RWPE1 (cell line): ENCODE measurements around the gene PRSS50.
A peak's percentile ranks its signal among the peaks of the same experiment; 100 is the strongest.
"Not testable (repeated sequence)": the region's sequence is repeated elsewhere in the genome, so short reads cannot be mapped to it uniquely, and the experiment has no call there.

Experiments used
- CTCF ChIA-PET: fragments of 350-600 bp; sonication (Branson Sonifier 250); formaldehyde crosslinking; extraction: SDS; loops from one replicate; lab custom pipeline; 2021; lab: Yijun Ruan, JAX
- POLR2A ChIA-PET: fragments of 400-600 bp; formaldehyde crosslinking; extraction: SDS; loops from one replicate; lab custom pipeline; 2020; ENCODE audit warnings: antibody characterized with exemption; ENCODE audit not compliant: low non-redundant PET; lab: Yijun Ruan, JAX
- DNase-seq: peaks from one replicate; pipeline ENCODE4 v3.0.0; 2012; ENCODE audit warnings: low spot score
- H3K27ac ChIP-seq: fragments of 450-650 bp; 2 replicates; pipeline ENCODE4 v1.5.1; 2017
- CTCF ChIP-seq: fragments of 450-650 bp; conservative IDR thresholded peaks from 2 replicates; pipeline ENCODE4 v1.5.1; 2017; ENCODE audit warnings: low read depth, mild to moderate bottlenecking

PRSS50 gene

GRCh38 chr3:46717447-46718231 is at the start of gene PRSS50:
PRSS50 (minus strand) TSS chr3:46717869; CDS start chr3:46717824, 45 bp downstream.
- DNase-seq = no peak
- ChIA-PET CTCF (interaction anchor here (0.5 kb wide), 1 partner anchor 177 kb away, joined by 3 read pairs; no protein-coding TSS in a partner anchor), POLR2A (no interaction called here)
- peak; percentile 16; the same call in 1 of the 2 replicates for TF ChIP-seq CTCF
- H3K27ac ChIP-seq = no peak within 1 kb of the TSS

GRCh38 chr3:46764206-46764605 is 46.5 kb upstream of the PRSS50 start:
- H3K27ac ChIP-seq = no peak overlapping the region
- CTCF ChIA-PET = no interaction called here
- DNase-seq = no peak
- no peak for TF ChIP-seq CTCF
- POLR2A ChIA-PET = no interaction called here

GRCh38 chr3:46763178-46763577 is 45.5 kb upstream of the PRSS50 start:
- no peak for DNase-seq
- no peak overlapping the region for H3K27ac ChIP-seq
- ChIA-PET POLR2A (no interaction called here), CTCF (no interaction called here)
- TF ChIP-seq CTCF = no peak

GRCh38 chr3:46759239-46760167 is 41.8 kb upstream of the PRSS50 start:
- CTCF ChIA-PET = no interaction called here
- no peak for TF ChIP-seq CTCF
- H3K27ac ChIP-seq = no peak overlapping the region
- POLR2A ChIA-PET = no interaction called here
- DNase-seq = no peak

GRCh38 chr3:46756642-46757041 is 39.0 kb upstream of the PRSS50 start:
- ChIA-PET POLR2A (interaction anchor here (0.5 kb wide), 1 partner anchor 185 kb away, joined by 3 read pairs; no protein-coding TSS in a partner anchor), CTCF (no interaction called here)
- H3K27ac ChIP-seq = no peak overlapping the region
- no peak for TF ChIP-seq CTCF
- no peak for DNase-seq

- DNase-seq = no peak
- CTCF ChIA-PET = interaction anchor here (0.6 kb wide), 1 partner anchor 266 kb away, joined by 3 read pairs; no protein-coding TSS in a partner anchor
- POLR2A ChIA-PET = no interaction called here
- no peak for TF ChIP-seq CTCF
- no peak overlapping the region for H3K27ac ChIP-seq
These were observed 38.0 kb upstream of the PRSS50 start for GRCh38 chr3:46755646-46756045.

- DNase-seq, H3K27ac ChIP-seq, POLR2A ChIA-PET, CTCF ChIA-PET: not testable (repeated sequence)
These were observed 35.5 kb upstream of the PRSS50 start for GRCh38 chr3:46753127-46753526.
